WTC11 (cell line): ENCODE measurements around the gene ZNHIT1. TPM values are rescaled to one million over a fixed set of nuclear protein-coding genes. Genes with fewer than 3 reads are reported as not detected.
"Not testable (repeated sequence)": the region's sequence is repeated elsewhere in the genome, so short reads cannot be mapped to it uniquely, and the experiment has no call there.

Experiments used
- ATAC-seq: fragments of 200-7000 bp; cut with Tn5 transposase; 2 replicates; pipeline ENCODE4 v1.10.0; 2021; ENCODE audit warnings: mild to moderate bottlenecking, moderate library complexity
- CTCF ChIA-PET: fragments of 300-600 bp; sonication (Branson Sonifier 250); formaldehyde crosslinking; loops from one replicate; lab custom pipeline; 2021; ENCODE audit warnings: antibody characterized with exemption; lab: Charles Lee
- POLR2A ChIA-PET: fragments of 350-600 bp; sonication (Branson Sonifier 250); formaldehyde crosslinking; loops from one replicate; lab custom pipeline; 2021; ENCODE audit warnings: antibody characterized with exemption; lab: Charles Lee
- DNase-seq: peaks from one replicate; pipeline ENCODE4 v3.0.0; 2021; ENCODE audit warnings: low spot score
- H3K27ac Mint-ChIP-seq: 2 replicates; pipeline ENCODE4 v1.8.0; 2021; ENCODE audit warnings: mixed read lengths
- H3K27me3 Mint-ChIP-seq: 2 replicates; pipeline ENCODE4 v1.8.0; 2021; ENCODE audit warnings: low read depth, mild to moderate bottlenecking, moderate library complexity, mixed read lengths
- H3K36me3 Mint-ChIP-seq: 2 replicates; pipeline ENCODE4 v1.8.0; 2021; ENCODE audit warnings: mixed read lengths
- H3K4me1 Mint-ChIP-seq: 2 replicates; pipeline ENCODE4 v1.8.0; 2022; ENCODE audit warnings: mixed read lengths
- H3K4me3 Mint-ChIP-seq: 2 replicates; pipeline ENCODE4 v1.8.0; 2021; ENCODE audit warnings: mild to moderate bottlenecking, moderate library complexity, mixed read lengths
- H3K9me3 Mint-ChIP-seq: 2 replicates; pipeline ENCODE4 v1.8.0; 2021; ENCODE audit warnings: mixed read lengths
- ATF1 ChIP-seq: sonication (generic); formaldehyde crosslinking; IDR thresholded peaks from 2 replicates; pipeline ENCODE4 v1.8.1; 2023; ENCODE audit warnings: mild to moderate bottlenecking, moderate library complexity, missing genetic modification reagents
- ATF3 ChIP-seq: sonication (generic); formaldehyde crosslinking; conservative IDR thresholded peaks from 2 replicates; pipeline ENCODE4 v1.8.1; 2022; ENCODE audit warnings: mild to moderate bottlenecking, missing genetic modification reagents
- FOXK1 ChIP-seq: sonication (generic); formaldehyde crosslinking; IDR thresholded peaks from 2 replicates; pipeline ENCODE4 v1.8.0; 2022; ENCODE audit warnings: mild to moderate bottlenecking, moderate library complexity, missing genetic modification reagents
- HMGA2 ChIP-seq: fragments of 250-450 bp; sonication (Bioruptor Pico); IDR thresholded peaks from 2 replicates; pipeline ENCODE4 v1.4.0; 2021; ENCODE audit warnings: mild to moderate bottlenecking, moderate library complexity
- KAT7 ChIP-seq: sonication (generic); formaldehyde crosslinking; IDR thresholded peaks from 2 replicates; pipeline ENCODE4 v1.8.1; 2023; ENCODE audit warnings: missing genetic modification reagents, mild to moderate bottlenecking, borderline replicate concordance
- NR1H2 ChIP-seq: sonication (generic); formaldehyde crosslinking; IDR thresholded peaks from 2 replicates; pipeline ENCODE4 v1.9.0; 2021; ENCODE audit warnings: mild to moderate bottlenecking, moderate library complexity, missing genetic modification reagents
- SOX15 ChIP-seq: fragments of 250-450 bp; sonication (Bioruptor Pico); IDR thresholded peaks from 2 replicates; pipeline ENCODE4 v1.9.0; 2021; ENCODE audit warnings: mild to moderate bottlenecking
- TP53 ChIP-seq: sonication (generic); formaldehyde crosslinking; IDR thresholded peaks from 2 replicates; pipeline ENCODE4 v1.8.1; 2023; ENCODE audit warnings: mild to moderate bottlenecking, missing genetic modification reagents
- ZBTB21 ChIP-seq: sonication (generic); formaldehyde crosslinking; IDR thresholded peaks from 2 replicates; pipeline ENCODE4 v1.8.1; 2023; ENCODE audit warnings: mild to moderate bottlenecking, missing genetic modification reagents, borderline replicate concordance
- ZMAT4 ChIP-seq: fragments of 250-450 bp; sonication (Bioruptor Pico); IDR thresholded peaks from 2 replicates; pipeline ENCODE4 v1.9.0; 2021; ENCODE audit warnings: mild to moderate bottlenecking
- ZNF121 ChIP-seq: sonication (generic); formaldehyde crosslinking; IDR thresholded peaks from 2 replicates; pipeline ENCODE4 v1.8.0; 2023; ENCODE audit warnings: missing genetic modification reagents
- ZNF232 ChIP-seq: sonication (generic); formaldehyde crosslinking; IDR thresholded peaks from 2 replicates; pipeline ENCODE4 v1.8.0; 2022; ENCODE audit warnings: mild to moderate bottlenecking, missing genetic modification reagents
- ZNF416 ChIP-seq: fragments of 250-450 bp; sonication (Bioruptor Pico); IDR thresholded peaks from 2 replicates; pipeline ENCODE4 v1.9.0; 2021; ENCODE audit warnings: mild to moderate bottlenecking, inconsistent platforms
- total RNA-seq: library from RNA; stranded (reverse); gene quantifications from 3 replicates; pipeline ENCODE4 v1.2.3, GENCODE V29; 2021
- TF ChIP-seq, protein P1 (sequence below): sonication (generic); formaldehyde crosslinking; IDR thresholded peaks from 2 replicates; pipeline ENCODE4 v1.8.0; 2023; ENCODE audit warnings: mild to moderate bottlenecking, missing genetic modification reagents
- TF ChIP-seq, protein P2 (sequence below): fragments of 250-450 bp; sonication (Bioruptor Pico); IDR thresholded peaks from 2 replicates; pipeline ENCODE4 v1.9.0; 2021; ENCODE audit warnings: mild to moderate bottlenecking, borderline replicate concordance
- TF ChIP-seq, protein P3 (sequence below): sonication (generic); formaldehyde crosslinking; IDR thresholded peaks from 2 replicates; pipeline ENCODE4 v1.8.0; 2022; ENCODE audit warnings: mild to moderate bottlenecking, missing genetic modification reagents

ZNHIT1 gene
- total RNA-seq, 1 experiment from 2014 or later: 63.9 TPM

- TF ChIP-seq, protein P1, sequence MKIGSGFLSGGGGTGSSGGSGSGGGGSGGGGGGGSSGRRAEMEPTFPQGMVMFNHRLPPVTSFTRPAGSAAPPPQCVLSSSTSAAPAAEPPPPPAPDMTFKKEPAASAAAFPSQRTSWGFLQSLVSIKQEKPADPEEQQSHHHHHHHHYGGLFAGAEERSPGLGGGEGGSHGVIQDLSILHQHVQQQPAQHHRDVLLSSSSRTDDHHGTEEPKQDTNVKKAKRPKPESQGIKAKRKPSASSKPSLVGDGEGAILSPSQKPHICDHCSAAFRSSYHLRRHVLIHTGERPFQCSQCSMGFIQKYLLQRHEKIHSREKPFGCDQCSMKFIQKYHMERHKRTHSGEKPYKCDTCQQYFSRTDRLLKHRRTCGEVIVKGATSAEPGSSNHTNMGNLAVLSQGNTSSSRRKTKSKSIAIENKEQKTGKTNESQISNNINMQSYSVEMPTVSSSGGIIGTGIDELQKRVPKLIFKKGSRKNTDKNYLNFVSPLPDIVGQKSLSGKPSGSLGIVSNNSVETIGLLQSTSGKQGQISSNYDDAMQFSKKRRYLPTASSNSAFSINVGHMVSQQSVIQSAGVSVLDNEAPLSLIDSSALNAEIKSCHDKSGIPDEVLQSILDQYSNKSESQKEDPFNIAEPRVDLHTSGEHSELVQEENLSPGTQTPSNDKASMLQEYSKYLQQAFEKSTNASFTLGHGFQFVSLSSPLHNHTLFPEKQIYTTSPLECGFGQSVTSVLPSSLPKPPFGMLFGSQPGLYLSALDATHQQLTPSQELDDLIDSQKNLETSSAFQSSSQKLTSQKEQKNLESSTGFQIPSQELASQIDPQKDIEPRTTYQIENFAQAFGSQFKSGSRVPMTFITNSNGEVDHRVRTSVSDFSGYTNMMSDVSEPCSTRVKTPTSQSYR (CRISPR knock-in tag): 0 out of 2 replicates have a peak, but pooled peaks have one; percentile 40
- TF ChIP-seq SOX15 (CRISPR knock-in tag): no peak
Measured at GRCh38 chr7:101201695-101202602, 16.0 kb upstream of the ZNHIT1 start (continued).

- Mint-ChIP-seq H3K27ac (no peak overlapping the region), H3K9me3 (no peaks in the 10 kb centered on the region), H3K36me3 (no peaks in the 10 kb centered on the region)
- CTCF ChIA-PET: interaction anchor here (1.0 to 5.3 kb wide), 9 partner anchors 10 to 313 kb away, joined by 3 to 57 read pairs (median 10); partner anchors contain the start of genes FIS1, PLOD3, UFSP1 and ZNHIT1
- no peak for DNase-seq
- TF ChIP-seq ZNF121 (CRISPR knock-in tag): peak; percentile 90
- TF ChIP-seq, protein P2, sequence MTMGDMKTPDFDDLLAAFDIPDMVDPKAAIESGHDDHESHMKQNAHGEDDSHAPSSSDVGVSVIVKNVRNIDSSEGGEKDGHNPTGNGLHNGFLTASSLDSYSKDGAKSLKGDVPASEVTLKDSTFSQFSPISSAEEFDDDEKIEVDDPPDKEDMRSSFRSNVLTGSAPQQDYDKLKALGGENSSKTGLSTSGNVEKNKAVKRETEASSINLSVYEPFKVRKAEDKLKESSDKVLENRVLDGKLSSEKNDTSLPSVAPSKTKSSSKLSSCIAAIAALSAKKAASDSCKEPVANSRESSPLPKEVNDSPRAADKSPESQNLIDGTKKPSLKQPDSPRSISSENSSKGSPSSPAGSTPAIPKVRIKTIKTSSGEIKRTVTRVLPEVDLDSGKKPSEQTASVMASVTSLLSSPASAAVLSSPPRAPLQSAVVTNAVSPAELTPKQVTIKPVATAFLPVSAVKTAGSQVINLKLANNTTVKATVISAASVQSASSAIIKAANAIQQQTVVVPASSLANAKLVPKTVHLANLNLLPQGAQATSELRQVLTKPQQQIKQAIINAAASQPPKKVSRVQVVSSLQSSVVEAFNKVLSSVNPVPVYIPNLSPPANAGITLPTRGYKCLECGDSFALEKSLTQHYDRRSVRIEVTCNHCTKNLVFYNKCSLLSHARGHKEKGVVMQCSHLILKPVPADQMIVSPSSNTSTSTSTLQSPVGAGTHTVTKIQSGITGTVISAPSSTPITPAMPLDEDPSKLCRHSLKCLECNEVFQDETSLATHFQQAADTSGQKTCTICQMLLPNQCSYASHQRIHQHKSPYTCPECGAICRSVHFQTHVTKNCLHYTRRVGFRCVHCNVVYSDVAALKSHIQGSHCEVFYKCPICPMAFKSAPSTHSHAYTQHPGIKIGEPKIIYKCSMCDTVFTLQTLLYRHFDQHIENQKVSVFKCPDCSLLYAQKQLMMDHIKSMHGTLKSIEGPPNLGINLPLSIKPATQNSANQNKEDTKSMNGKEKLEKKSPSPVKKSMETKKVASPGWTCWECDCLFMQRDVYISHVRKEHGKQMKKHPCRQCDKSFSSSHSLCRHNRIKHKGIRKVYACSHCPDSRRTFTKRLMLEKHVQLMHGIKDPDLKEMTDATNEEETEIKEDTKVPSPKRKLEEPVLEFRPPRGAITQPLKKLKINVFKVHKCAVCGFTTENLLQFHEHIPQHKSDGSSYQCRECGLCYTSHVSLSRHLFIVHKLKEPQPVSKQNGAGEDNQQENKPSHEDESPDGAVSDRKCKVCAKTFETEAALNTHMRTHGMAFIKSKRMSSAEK (CRISPR knock-in tag): no peak
- TF ChIP-seq, all 79 proteins: peak for 1
- Mint-ChIP-seq H3K4me3 (peak overlapping the region; percentile 72), H3K27me3 (peaks cover 16% of the 10 kb centered on the region), H3K4me1 (peaks cover 28% of the 10 kb centered on the region)
- no peak for ATAC-seq
- POLR2A ChIA-PET: interaction anchor here (0.6 to 1.4 kb wide), 3 partner anchors 15 to 125 kb away, joined by 5 to 8 read pairs (median 7); partner anchors contain the start of genes PLOD3 and ZNHIT1
Measured at GRCh38 chr7:101202603-101202918, 15.4 kb upstream of the ZNHIT1 start.

DNA sequence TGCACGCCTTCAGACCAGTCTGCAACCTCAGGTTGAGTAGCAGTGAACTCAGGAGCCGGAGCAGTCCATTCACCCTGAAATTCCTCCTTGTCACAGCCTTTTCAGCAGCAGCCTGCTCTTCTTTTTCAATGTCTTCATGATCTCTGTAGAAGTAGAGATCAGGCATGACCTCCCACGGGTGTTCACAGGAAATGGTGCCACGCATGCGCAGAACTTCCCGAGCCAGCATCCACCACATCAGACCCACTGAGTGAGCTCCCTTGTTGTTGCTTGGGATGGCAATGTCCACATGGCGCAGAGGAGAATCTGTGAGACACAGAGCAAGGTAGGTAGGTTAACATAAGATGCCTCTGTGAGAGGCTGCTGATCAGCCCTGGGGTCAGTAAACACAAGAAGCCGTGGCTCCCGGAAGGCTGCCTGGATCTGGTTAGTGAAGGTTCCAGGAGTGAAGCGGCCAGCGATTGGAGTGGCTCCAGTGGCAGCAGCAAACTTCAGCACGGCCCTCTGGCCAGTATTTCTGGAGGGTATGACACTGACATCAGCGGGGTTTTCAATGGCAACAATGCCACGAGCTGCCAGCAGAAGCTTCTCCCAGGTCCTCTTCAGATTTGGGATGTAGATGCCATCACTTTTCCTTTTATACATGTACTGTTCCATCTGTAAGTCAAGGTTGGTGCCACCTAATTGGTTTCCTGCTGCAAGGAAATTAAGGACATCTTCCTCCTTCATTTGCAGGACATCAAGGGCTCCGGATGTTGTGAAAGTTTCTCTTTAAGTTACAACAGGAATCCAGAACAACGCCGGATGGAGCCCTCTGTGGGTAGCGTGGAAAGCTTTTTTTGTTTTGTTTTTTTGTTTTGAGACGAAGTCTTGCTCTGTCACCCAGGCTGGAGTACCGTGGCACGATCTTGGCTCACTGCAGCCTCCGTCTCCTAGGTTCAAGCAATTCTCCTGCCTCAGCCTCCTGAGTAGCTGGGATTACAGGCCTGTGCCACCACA lies 13.9 kb upstream of the ZNHIT1 start:
- H3K27me3 Mint-ChIP-seq: peaks cover 16% of the 10 kb centered on the region
- H3K4me3 Mint-ChIP-seq, H3K9me3 Mint-ChIP-seq, H3K36me3 Mint-ChIP-seq, ATAC-seq, POLR2A ChIA-PET, DNase-seq: not testable (repeated sequence)
- H3K27ac Mint-ChIP-seq: peak overlapping the region; percentile 80
- peaks cover 26% of the 10 kb centered on the region for H3K4me1 Mint-ChIP-seq
- CTCF ChIA-PET: interaction anchor here (0.6 to 5.3 kb wide), 8 partner anchors 12 to 1571 kb away, joined by 3 to 57 read pairs (median 5); partner anchors contain the start of genes FIS1, PLOD3 and ZNHIT1

- DNase-seq (no peak), ATAC-seq (no peak)
- Mint-ChIP-seq H3K36me3 (peaks cover 3% of the 10 kb centered on the region; the same call in 1 of the 2 replicates), H3K4me1 (peaks cover 13% of the 10 kb centered on the region), H3K27ac (peak overlapping the region; percentile 69), H3K4me3 (no peak overlapping the region), H3K9me3 (no peaks in the 10 kb centered on the region), H3K27me3 (peaks cover 16% of the 10 kb centered on the region)
- POLR2A ChIA-PET: interaction anchor here (1.1 kb wide), 1 partner anchor 11 kb away, joined by 3 read pairs; the partner anchor contains the start of gene PLOD3
- CTCF ChIA-PET: interaction anchor here (0.7 to 2.0 kb wide), 5 partner anchors 10 to 84 kb away, joined by 3 to 9 read pairs (median 4); no protein-coding TSS in a partner anchor
- TF ChIP-seq ZMAT4 (CRISPR knock-in tag) (no peak), TP53 (CRISPR knock-in tag) (no peak), ATF1 (no peak), NR1H2 (CRISPR knock-in tag) (no peak), HMGA2 (CRISPR knock-in tag) (no peak), ATF3 (CRISPR knock-in tag) (no peak), ZNF232 (no peak), ZBTB21 (no peak), KAT7 (CRISPR knock-in tag) (no peak), FOXK1 (CRISPR knock-in tag) (no peak), ZNF416 (CRISPR knock-in tag) (no peak)
- TF ChIP-seq, protein P3, sequence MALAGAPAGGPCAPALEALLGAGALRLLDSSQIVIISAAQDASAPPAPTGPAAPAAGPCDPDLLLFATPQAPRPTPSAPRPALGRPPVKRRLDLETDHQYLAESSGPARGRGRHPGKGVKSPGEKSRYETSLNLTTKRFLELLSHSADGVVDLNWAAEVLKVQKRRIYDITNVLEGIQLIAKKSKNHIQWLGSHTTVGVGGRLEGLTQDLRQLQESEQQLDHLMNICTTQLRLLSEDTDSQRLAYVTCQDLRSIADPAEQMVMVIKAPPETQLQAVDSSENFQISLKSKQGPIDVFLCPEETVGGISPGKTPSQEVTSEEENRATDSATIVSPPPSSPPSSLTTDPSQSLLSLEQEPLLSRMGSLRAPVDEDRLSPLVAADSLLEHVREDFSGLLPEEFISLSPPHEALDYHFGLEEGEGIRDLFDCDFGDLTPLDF (CRISPR knock-in tag): no peak
Measured at GRCh38 chr7:101205901-101206664, 11.9 kb upstream of the ZNHIT1 start.
